Measurements from ENCODE around the gene ICAM4. TPM values are rescaled to one million over a fixed set of nuclear protein-coding genes. Genes with fewer than 3 reads are reported as not detected.

The ICAM4 gene
- total RNA-seq, 6 experiments from 2014 or later: 0.19 to 1.0 (median 0.74) TPM

- Mint-ChIP-seq H3K4me3 (no peak overlapping the region), H3K27me3 (ENCODE audit: insufficient read depth) (no peaks in the 10 kb centered on the region; the same call in 1 of the 2 replicates), H3K27ac (peak overlapping the region; percentile 49; the same call in 1 of the 2 replicates), H3K9me3 (no peaks in the 10 kb centered on the region), H3K4me1 (ENCODE audit: low read depth) (peaks cover 19% of the 10 kb centered on the region), H3K36me3 (ENCODE audit: low read depth) (no peaks in the 10 kb centered on the region)
- no peak for TF ChIP-seq CTCF (IDR thresholded peaks at IDR 0.05)
- DNase-seq: no peak
These were observed 41.4 kb upstream of the ICAM4 start for GRCh38 chr19:10245189-10245939.

GRCh38 chr19:10246511-10246910, 40.2 kb upstream of the ICAM4 start:
- Mint-ChIP-seq H3K4me3 (no peak overlapping the region), H3K36me3 (ENCODE audit: low read depth) (no peaks in the 10 kb centered on the region), H3K27ac (no peak overlapping the region), H3K27me3 (ENCODE audit: insufficient read depth) (peaks cover 2% of the 10 kb centered on the region), H3K9me3 (no peaks in the 10 kb centered on the region), H3K4me1 (ENCODE audit: low read depth) (peaks cover 19% of the 10 kb centered on the region)
- DNase-seq: no peak
- no peak for TF ChIP-seq CTCF (IDR thresholded peaks at IDR 0.05)

- H3K27me3 Mint-ChIP-seq (ENCODE audit: insufficient read depth): peaks cover 2% of the 10 kb centered on the region
- H3K27ac Mint-ChIP-seq: peak within 1 kb of the TSS; percentile 96
- H3K36me3 Mint-ChIP-seq (ENCODE audit: low read depth): peaks cover 18% of the 10 kb centered on the region
- H3K4me3 Mint-ChIP-seq: peak within 1 kb of the TSS; percentile 99
- peak; percentile 99 for DNase-seq
- TF ChIP-seq CTCF (IDR thresholded peaks at IDR 0.05): 0 out of 2 replicates have a peak, but pooled peaks have one; percentile 7
- H3K4me1 Mint-ChIP-seq (ENCODE audit: low read depth): peaks cover 24% of the 10 kb centered on the region
- no peaks in the 10 kb centered on the region for H3K9me3 Mint-ChIP-seq
These were observed 34.7 kb upstream of the ICAM4 start, which contains the start of gene MRPL4 for GRCh38 chr19:10251792-10252694. Gene MRPL4, plus strand, starts transcription at chr19:10252214. Its CDS starts 40 bp downstream, at chr19:10252254.

- peaks cover 24% of the 10 kb centered on the region for H3K36me3 Mint-ChIP-seq (ENCODE audit: low read depth)
- peak overlapping the region; percentile 99 for H3K4me3 Mint-ChIP-seq
- peaks cover 24% of the 10 kb centered on the region for H3K4me1 Mint-ChIP-seq (ENCODE audit: low read depth)
- DNase-seq: no peak
- H3K9me3 Mint-ChIP-seq: no peaks in the 10 kb centered on the region
- no peak for TF ChIP-seq CTCF (IDR thresholded peaks at IDR 0.05)
- peaks cover 2% of the 10 kb centered on the region for H3K27me3 Mint-ChIP-seq (ENCODE audit: insufficient read depth)
- H3K27ac Mint-ChIP-seq: peak overlapping the region; percentile 96
These were observed 34.0 kb upstream of the ICAM4 start for GRCh38 chr19:10252707-10253106.

GRCh38 chr19:10254244-10254643, 32.5 kb upstream of the ICAM4 start:
- Mint-ChIP-seq H3K9me3 (no peaks in the 10 kb centered on the region), H3K4me1 (ENCODE audit: low read depth) (peaks cover 24% of the 10 kb centered on the region), H3K27me3 (ENCODE audit: insufficient read depth) (peaks cover 2% of the 10 kb centered on the region), H3K4me3 (peak overlapping the region; percentile 22; the same call in 1 of the 2 replicates), H3K36me3 (ENCODE audit: low read depth) (peaks cover 25% of the 10 kb centered on the region), H3K27ac (no peak overlapping the region)
- DNase-seq: no peak
- TF ChIP-seq CTCF (IDR thresholded peaks at IDR 0.05): no peak
